Neural cell (in vitro differentiated cells): ENCODE data around the gene CCP110.

Source experiments
- EZH2 ChIP-seq: fragments of 200-600, 300-800 bp; shearing (Covaris generic), sonication (generic); IDR thresholded peaks from 2 replicates; pipeline ENCODE4 v1.6.1; 2014; ENCODE audit warnings: antibody characterized with exemption, low read length, borderline replicate concordance, mild to moderate bottlenecking; ENCODE audit not compliant: insufficient read depth, poor library complexity, severe bottlenecking
- REST ChIP-seq: IDR thresholded peaks from 2 replicates; pipeline ENCODE4 v1.6.1; 2012; ENCODE audit warnings: borderline replicate concordance
- SMC3 ChIP-seq: fragments of 450-650 bp; conservative IDR thresholded peaks from 2 replicates; pipeline ENCODE4 v1.6.1; 2014; ENCODE audit warnings: antibody characterized with exemption, mild to moderate bottlenecking, moderate library complexity; ENCODE audit not compliant: poor library complexity
- TAF1 ChIP-seq: IDR thresholded peaks from 2 replicates; pipeline ENCODE4 v1.6.1; 2012; ENCODE audit warnings: low read depth
- TF ChIP-seq, protein P1 (sequence below): fragments of 450-650 bp; IDR thresholded peaks from 2 replicates; pipeline ENCODE4 v1.5.1; 2014; ENCODE audit warnings: antibody characterized with exemption, mild to moderate bottlenecking, moderate library complexity; ENCODE audit not compliant: poor library complexity, severe bottlenecking

DNA sequence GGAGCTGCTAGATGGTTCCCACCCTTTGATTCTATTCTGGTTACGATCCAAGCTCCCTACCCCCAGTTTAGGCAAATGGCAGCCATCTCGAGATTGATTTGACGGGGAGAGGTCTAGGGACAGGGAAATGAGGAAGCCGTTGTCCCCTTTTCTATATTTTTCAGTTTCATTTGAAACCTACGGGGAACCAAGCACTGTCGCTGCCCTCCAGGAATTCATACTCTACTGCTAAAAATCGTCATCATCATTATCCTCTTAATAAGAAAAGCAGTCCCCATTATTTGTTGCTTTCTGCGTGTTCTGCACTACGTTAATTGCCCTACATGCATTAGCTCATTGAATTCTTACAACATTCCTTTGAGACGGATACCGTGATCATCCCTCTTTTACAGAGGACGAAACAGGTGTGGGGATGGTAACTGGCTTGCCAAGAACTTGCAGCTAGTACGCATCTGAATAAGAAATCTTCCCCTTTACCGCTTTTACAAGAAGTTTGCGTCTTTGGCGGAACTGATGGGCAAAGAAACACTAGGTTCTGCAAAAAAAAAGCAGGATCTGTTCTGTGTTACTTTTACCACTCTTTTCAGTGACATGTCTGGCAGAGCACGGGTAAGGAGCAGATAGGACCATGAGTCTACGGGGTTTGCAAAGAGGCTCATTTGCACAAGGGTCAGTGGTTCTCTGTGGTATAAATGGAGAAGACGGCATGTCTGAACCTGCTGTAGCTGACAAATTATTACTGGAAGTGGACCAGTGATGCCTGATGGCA lies 1.1 kb downstream of the CCP110 start:
- TF ChIP-seq, protein P1, sequence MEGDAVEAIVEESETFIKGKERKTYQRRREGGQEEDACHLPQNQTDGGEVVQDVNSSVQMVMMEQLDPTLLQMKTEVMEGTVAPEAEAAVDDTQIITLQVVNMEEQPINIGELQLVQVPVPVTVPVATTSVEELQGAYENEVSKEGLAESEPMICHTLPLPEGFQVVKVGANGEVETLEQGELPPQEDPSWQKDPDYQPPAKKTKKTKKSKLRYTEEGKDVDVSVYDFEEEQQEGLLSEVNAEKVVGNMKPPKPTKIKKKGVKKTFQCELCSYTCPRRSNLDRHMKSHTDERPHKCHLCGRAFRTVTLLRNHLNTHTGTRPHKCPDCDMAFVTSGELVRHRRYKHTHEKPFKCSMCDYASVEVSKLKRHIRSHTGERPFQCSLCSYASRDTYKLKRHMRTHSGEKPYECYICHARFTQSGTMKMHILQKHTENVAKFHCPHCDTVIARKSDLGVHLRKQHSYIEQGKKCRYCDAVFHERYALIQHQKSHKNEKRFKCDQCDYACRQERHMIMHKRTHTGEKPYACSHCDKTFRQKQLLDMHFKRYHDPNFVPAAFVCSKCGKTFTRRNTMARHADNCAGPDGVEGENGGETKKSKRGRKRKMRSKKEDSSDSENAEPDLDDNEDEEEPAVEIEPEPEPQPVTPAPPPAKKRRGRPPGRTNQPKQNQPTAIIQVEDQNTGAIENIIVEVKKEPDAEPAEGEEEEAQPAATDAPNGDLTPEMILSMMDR = no peak
- TF ChIP-seq SMC3 = no peak
- TF ChIP-seq EZH2 = no peak
- no peak for TF ChIP-seq TAF1
- no peak for TF ChIP-seq REST
